Thyroid gland (tissue), 4 donors: ENCODE measurements around the gene NEDD4L. TPM values are rescaled to one million over a fixed set of nuclear protein-coding genes. Genes with fewer than 3 reads are reported as not detected.

Experiments
- DNase-seq, 2 donors: peaks; one replicate each; pipeline ENCODE4 v3.0.0-alpha.2; 2019
- H3K27ac ChIP-seq, 3 donors: fragments of 200-600 bp; sonication (generic); 1 replicate in 2 of 3; 2 replicates in 1 of 3; pipeline ENCODE4 v1.5.1; 2016 to 2019; ENCODE audit warnings: mild to moderate bottlenecking in 1 of 3, moderate library complexity in 1 of 3
- H3K27me3 ChIP-seq: fragments of 200-600 bp; sonication (generic); one replicate; pipeline ENCODE4 v1.5.1; 2019
- H3K36me3 ChIP-seq, 2 donors: fragments of 200-600 bp; sonication (generic); one replicate each; pipeline ENCODE4 v1.5.1; 2016 to 2019
- H3K4me1 ChIP-seq, 2 donors: fragments of 200-600 bp; sonication (generic); one replicate each; pipeline ENCODE4 v1.5.1; 2017 to 2019
- H3K4me3 ChIP-seq, 3 donors: fragments of 200-600 bp; sonication (generic); replicated peaks in 1 of 3; 1 replicate in 2 of 3; 2 replicates in 1 of 3; pipeline ENCODE4 v1.5.1; 2016; ENCODE audit warnings: mild to moderate bottlenecking in 1 of 3
- H3K9me3 ChIP-seq: fragments of 200-600 bp; sonication (generic); one replicate; pipeline ENCODE4 v1.5.1; 2017
- POLR2A ChIP-seq, 2 donors: fragments of 450-650 bp; IDR thresholded peaks; one replicate each; pipeline ENCODE4 v1.6.1; 2017; ENCODE audit warnings: antibody characterized with exemption in 2 of 2, mild to moderate bottlenecking in 2 of 2, moderate library complexity in 1 of 2
- WGBS, 2 donors: methylation state at CpG; one replicate each; pipeline ENCODE4 v1.1.5; 2017; 5-methylcytosine and 5-hydroxymethylcytosine counted together
- intact Hi-C: fragments of 100-400 bp; cut with DNase I; formaldehyde crosslinking; loops from one replicate; pipeline ENCODE4 v1.15.1; 2023
- total RNA-seq, 4 donors: library from RNA; depleted of rRNA; stranded (reverse); fragments of >200 nt; gene quantifications; one replicate each; pipeline ENCODE4 v1.2.3, GENCODE V29; 2016
- TF ChIP-seq, protein P1 (sequence below), 6 experiments: fragments of 200-600 bp in 3 of 6; fragments of 450-650 bp in 3 of 6; sonication (generic) in 3 of 6; IDR thresholded peaks; one replicate each; pipeline ENCODE4 v1.5.1; 2016 to 2019; ENCODE audit warnings: antibody characterized with exemption in 6 of 6, mild to moderate bottlenecking in 2 of 6, inconsistent platforms in 1 of 6, moderate library complexity in 1 of 6

The NEDD4L gene
- total RNA-seq, 4 donors from 2014 or later, result 61.5 to 105 (median 78.0) TPM

DNA sequence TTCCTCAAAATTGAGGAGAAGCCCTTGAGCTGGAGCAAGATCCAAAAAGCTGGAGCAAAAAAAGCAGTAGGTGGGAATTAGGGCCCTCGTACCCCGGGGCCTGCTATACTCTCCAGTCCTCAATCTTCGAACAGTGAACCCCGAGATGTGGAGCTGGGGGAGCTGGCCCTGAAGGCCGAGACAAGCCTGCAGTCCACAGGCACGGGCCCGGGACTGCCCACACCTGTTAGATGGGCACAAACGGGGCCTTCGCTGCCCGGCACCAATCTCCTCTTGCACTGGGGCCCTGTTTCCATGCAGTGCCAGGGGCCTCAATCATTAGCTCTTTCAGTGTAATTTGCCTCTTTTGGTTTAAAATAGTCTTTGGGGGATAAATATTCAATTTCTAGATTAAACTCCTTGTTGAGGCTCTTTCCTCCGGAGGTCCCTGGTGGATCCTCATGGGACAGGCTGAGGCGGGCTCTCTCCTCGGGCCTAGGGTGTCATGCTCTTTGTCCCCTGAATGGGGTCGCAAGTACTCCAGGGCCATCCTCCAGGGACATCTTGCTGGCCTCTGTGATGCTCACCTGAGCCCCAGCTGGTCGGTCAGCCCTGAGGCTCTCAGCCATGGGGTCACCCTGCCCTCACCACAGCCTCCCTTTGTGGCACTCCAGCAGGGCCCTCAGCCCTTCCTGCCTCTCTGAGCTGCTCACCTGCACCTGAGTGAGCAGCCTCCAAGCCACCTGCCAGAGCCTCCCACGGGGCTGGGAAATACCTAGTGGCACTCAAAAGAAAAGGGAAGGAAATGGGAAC, 361.3 kb downstream of the NEDD4L start:
- H3K9me3 ChIP-seq, result no peaks in the 10 kb centered on the region

GRCh38 chr18:58407263-58407648, 363.2 kb downstream of the NEDD4L start:
- 82 to 90% methylated on average over 7 of the region's 7 CpGs for WGBS, 2 donors
- intact Hi-C loops, result no loop called here
- peaks cover 0 to 6% of the 10 kb centered on the region in 2 donors for H3K4me1 ChIP-seq
- no peak overlapping the region for H3K27ac ChIP-seq
- no peak for DNase-seq
- H3K4me3 ChIP-seq, result no peak overlapping the region
- H3K36me3 ChIP-seq, result no peaks in the 10 kb centered on the region
- H3K27me3 ChIP-seq, result no peaks in the 10 kb centered on the region
- TF ChIP-seq POLR2A (IDR thresholded peaks at IDR 0.05), result no peak
- TF ChIP-seq, protein P1, sequence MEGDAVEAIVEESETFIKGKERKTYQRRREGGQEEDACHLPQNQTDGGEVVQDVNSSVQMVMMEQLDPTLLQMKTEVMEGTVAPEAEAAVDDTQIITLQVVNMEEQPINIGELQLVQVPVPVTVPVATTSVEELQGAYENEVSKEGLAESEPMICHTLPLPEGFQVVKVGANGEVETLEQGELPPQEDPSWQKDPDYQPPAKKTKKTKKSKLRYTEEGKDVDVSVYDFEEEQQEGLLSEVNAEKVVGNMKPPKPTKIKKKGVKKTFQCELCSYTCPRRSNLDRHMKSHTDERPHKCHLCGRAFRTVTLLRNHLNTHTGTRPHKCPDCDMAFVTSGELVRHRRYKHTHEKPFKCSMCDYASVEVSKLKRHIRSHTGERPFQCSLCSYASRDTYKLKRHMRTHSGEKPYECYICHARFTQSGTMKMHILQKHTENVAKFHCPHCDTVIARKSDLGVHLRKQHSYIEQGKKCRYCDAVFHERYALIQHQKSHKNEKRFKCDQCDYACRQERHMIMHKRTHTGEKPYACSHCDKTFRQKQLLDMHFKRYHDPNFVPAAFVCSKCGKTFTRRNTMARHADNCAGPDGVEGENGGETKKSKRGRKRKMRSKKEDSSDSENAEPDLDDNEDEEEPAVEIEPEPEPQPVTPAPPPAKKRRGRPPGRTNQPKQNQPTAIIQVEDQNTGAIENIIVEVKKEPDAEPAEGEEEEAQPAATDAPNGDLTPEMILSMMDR (IDR thresholded peaks at IDR 0.05), result no peak
- H3K9me3 ChIP-seq, result no peaks in the 10 kb centered on the region

More for the DNA sequence above, 361.3 kb downstream of the NEDD4L start:
- intact Hi-C loops, result no loop called here
- DNase-seq, result no peak
- Histone ChIP-seq H3K27me3 (no peaks in the 10 kb centered on the region), H3K27ac (no peak overlapping the region), H3K36me3 (no peaks in the 10 kb centered on the region), H3K4me3 (no peak overlapping the region), H3K4me1 (peaks cover 0 to 7% of the 10 kb centered on the region in 2 donors)
- 82 to 93% methylated on average over 15 to 16 of the region's 16 CpGs for WGBS, 2 donors
- TF ChIP-seq, protein P1 (IDR thresholded peaks at IDR 0.05), result no peak
- no peak for TF ChIP-seq POLR2A (IDR thresholded peaks at IDR 0.05)

DNA sequence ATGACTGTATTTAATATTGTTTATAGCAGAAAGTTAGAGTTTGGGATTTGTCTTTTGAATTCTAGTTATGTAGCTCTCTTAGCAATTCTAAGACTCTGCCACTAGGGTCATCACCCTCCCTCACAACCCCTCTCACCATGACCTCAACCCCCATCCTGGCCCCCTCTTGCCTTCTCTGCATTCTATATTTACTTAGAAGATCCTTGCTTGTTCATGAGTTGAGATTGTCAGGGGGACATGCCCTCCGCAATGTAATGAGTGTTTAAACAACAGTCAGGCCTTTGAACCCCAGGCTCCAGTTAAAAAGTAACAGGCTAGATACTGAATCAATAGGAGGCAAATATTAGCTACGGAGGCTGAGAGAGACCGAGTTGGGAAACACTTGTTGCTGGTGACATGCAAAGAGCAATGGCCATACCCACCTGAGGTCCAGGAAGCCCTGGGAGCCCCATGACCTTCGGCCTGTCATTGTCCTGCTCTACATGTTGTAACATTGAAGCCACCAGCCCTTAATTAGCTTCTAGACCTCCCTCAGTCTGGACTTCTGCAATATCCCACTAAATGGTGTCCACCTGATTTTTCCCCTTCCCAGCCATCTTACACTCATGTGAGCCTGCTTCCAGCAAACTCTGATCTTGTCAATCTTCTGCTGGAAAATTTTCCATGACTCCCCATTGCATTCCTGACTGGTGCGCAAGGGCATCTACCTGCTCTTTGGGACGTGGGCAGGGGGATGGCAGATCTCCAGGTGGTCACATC, 363.8 kb downstream of the NEDD4L start:
- DNase-seq, result no peak
- WGBS, 2 donors, result 83 to 89% methylated on average over 6 of the region's 6 CpGs
- Histone ChIP-seq H3K9me3 (no peaks in the 10 kb centered on the region), H3K4me3 (no peak overlapping the region), H3K27me3 (no peaks in the 10 kb centered on the region), H3K36me3 (no peaks in the 10 kb centered on the region), H3K27ac (no peak overlapping the region), H3K4me1 (peaks cover 0 to under 1% of the 10 kb centered on the region in 2 donors)
- TF ChIP-seq, protein P1 (IDR thresholded peaks at IDR 0.05), result no peak
- no peak for TF ChIP-seq POLR2A (IDR thresholded peaks at IDR 0.05)
- intact Hi-C loops, result no loop called here

- H3K27me3 ChIP-seq, result no peaks in the 10 kb centered on the region
- no peaks in the 10 kb centered on the region for H3K4me1 ChIP-seq
- DNase-seq, result no peak
- no peak overlapping the region for H3K4me3 ChIP-seq
- TF ChIP-seq, protein P1 (IDR thresholded peaks at IDR 0.05), result no peak
- no peak for TF ChIP-seq POLR2A (IDR thresholded peaks at IDR 0.05)
- H3K27ac ChIP-seq, result no peak overlapping the region
- intact Hi-C loops, result no loop called here
- no peaks in the 10 kb centered on the region for H3K36me3 ChIP-seq
- 90 to 93% methylated on average over 4 of the region's 4 CpGs for WGBS, 2 donors
- no peaks in the 10 kb centered on the region for H3K9me3 ChIP-seq
Observed at GRCh38 chr18:58408665-58409064, 364.6 kb downstream of the NEDD4L start.
